Left colon (tissue), 2 donors: ENCODE data around the gene GYS1. TPM values are rescaled to one million over a fixed set of nuclear protein-coding genes. Genes with fewer than 3 reads are reported as not detected.
"Not testable (repeated sequence)": the region's sequence is repeated elsewhere in the genome, so short reads cannot be mapped to it uniquely, and the experiment has no call there.

Experiments
- ATAC-seq: fragments of 200-7000 bp; cut with Tn5 transposase; one replicate; pipeline ENCODE4 v1.9.1; 2020; ENCODE audit warnings: mild to moderate bottlenecking, moderate library complexity
- DNase-seq, 2 donors: peaks; one replicate each; pipeline ENCODE4 v3.0.0-alpha.2; 2020
- intact Hi-C, 2 donors: fragments of 100-400 bp; cut with DNase I in 1 of 2; cut with micrococcal nuclease in 1 of 2; formaldehyde crosslinking; loops; one replicate each; pipeline versions ENCODE4 v1.11.2 to v1.14.0; 2022; cut with DNase I, micrococcal nuclease
- total RNA-seq, 2 donors: library from RNA; stranded (reverse); fragmentation: NEBNext Ultra II Directional; extraction: Animal tissue kit (Norgen Biotek cat#: 25700); gene quantifications; one replicate each; pipeline ENCODE4 v1.2.1, GENCODE V29; 2021
- donor health status: DM: no; HTN: no; CAD: no.
- donor health status: DM: yes; HTN: yes; CAD: no.

GYS1 gene
- total RNA-seq, 2 donors from 2014 or later, result 41.4 to 48.6 TPM

- no peak for ATAC-seq
- intact Hi-C loops, result no loop called here
- no peak for DNase-seq
These were observed 37.7 kb downstream of the GYS1 start for GRCh38 chr19:48955308-48955958.

GRCh38 chr19:48954595-48955307, 38.4 kb downstream of the GYS1 start, which contains the start of gene BAX:
BAX (plus strand) TSS chr19:48954875; CDS start chr19:48954929, 54 bp downstream.
- intact Hi-C loops, result no loop called here
- ATAC-seq (peak; percentile 85), DNase-seq (peak; percentile 98)

- peak; percentile 51 for ATAC-seq
- peak in 1 of 2 donors; percentile 33 for DNase-seq
- intact Hi-C loops, result no loop called here
These were observed 39.0 kb downstream of the GYS1 start for GRCh38 chr19:48953990-48954594.

- intact Hi-C loops, result no loop called here
- no peak for ATAC-seq
- DNase-seq, result no peak
These were observed 40.0 kb downstream of the GYS1 start for GRCh38 chr19:48953141-48953540.

GRCh38 chr19:48950830-48951519, 42.1 kb downstream of the GYS1 start:
- intact Hi-C loops, result no loop called here
- DNase-seq (no peak), ATAC-seq (peak; percentile 42)

- ATAC-seq, result no peak
- DNase-seq, result no peak
- intact Hi-C loops, result no loop called here
These were observed 43.0 kb downstream of the GYS1 start for GRCh38 chr19:48950159-48950558.

- intact Hi-C loops, result no loop called here
- ATAC-seq, result no peak
- no peak for DNase-seq
These were observed 45.9 kb downstream of the GYS1 start for GRCh38 chr19:48947258-48947542.

- ATAC-seq, result peak; percentile 29
- intact Hi-C loops, result no loop called here
- DNase-seq, result no peak
These were observed 46.4 kb downstream of the GYS1 start for GRCh38 chr19:48946463-48947257.

- ATAC-seq (no peak), DNase-seq (no peak)
- intact Hi-C loops, result no loop called here
These were observed 47.3 kb downstream of the GYS1 start for GRCh38 chr19:48945817-48946216.

GRCh38 chr19:48945415-48945814, 47.7 kb downstream of the GYS1 start:
- ATAC-seq (no peak), DNase-seq (no peak)
- intact Hi-C loops, result no loop called here

GRCh38 chr19:48943081-48943480, 50.0 kb downstream of the GYS1 start:
- intact Hi-C loops, result no loop called here
- DNase-seq, result no peak
- ATAC-seq, result no peak

GRCh38 chr19:48940902-48941301, 52.2 kb downstream of the GYS1 start:
- ATAC-seq, result no peak
- no peak for DNase-seq
- intact Hi-C loops, result no loop called here

- ATAC-seq, result no peak
- no peak for DNase-seq
- intact Hi-C loops, result no loop called here
These were observed 54.9 kb downstream of the GYS1 start for GRCh38 chr19:48938256-48938655.

- DNase-seq, result no peak
- intact Hi-C loops, result no loop called here
- ATAC-seq, result no peak
These were observed 57.2 kb downstream of the GYS1 start for GRCh38 chr19:48935864-48936263.

- intact Hi-C loops, result no loop called here
These were observed 58.3 kb downstream of the GYS1 start for GRCh38 chr19:48934837-48935236.

GRCh38 chr19:48933382-48933932, 59.7 kb downstream of the GYS1 start, which contains the start of gene DHDH:
DHDH (plus strand) TSS chr19:48933699; CDS start chr19:48933722, 23 bp downstream.
- intact Hi-C loops, result no loop called here
- ATAC-seq (peak; percentile 97), DNase-seq (peak; percentile 87 to 92)

More at GRCh38 chr19:48934837-48935236, 58.3 kb downstream of the GYS1 start:
- DNase-seq, result no peak
- ATAC-seq, result no peak

- intact Hi-C loops, result no loop called here
- DNase-seq (no peak), ATAC-seq (peak; percentile 9)
These were observed 64.7 kb downstream of the GYS1 start for GRCh38 chr19:48928164-48929025.

- DNase-seq, ATAC-seq, intact Hi-C loops: not testable (repeated sequence)
These were observed 65.4 kb downstream of the GYS1 start for GRCh38 chr19:48927692-48928091.
